GM19468 (cell line): ENCODE data around the gene URB2.
"Not testable (repeated sequence)": the region's sequence is repeated elsewhere in the genome, so short reads cannot be mapped to it uniquely, and the experiment has no call there.

Experiments
- ATAC-seq: cut with Tn5 transposase; IDR thresholded peaks from one replicate; pipeline ENCODE4 v1.9.1; 2021; ENCODE audit warnings: mild to moderate bottlenecking, moderate library complexity, moderate number of reproducible peaks; ENCODE audit not compliant: unreplicated experiment; ENCODE audit errors: extremely low read depth

Gene URB2

DNA sequence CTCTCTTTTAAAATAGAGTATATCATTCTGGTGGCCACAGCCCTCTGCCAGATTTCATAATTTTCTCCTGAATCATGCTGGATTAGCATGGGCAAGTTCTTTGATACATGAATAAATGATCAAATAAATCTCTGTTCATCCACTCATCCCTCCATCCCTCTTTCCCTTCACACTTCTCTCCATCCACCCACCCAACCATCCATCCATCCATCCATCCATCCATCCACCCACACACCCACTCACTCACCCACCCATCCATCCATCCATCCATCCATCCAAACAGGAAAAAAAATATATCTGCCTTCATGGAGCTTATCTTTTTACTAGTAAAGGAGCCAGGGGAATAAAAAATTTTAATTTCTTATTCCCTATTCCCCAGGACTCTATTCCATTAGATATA lies 49.3 kb downstream of the URB2 start:
- ATAC-seq: no peak

DNA sequence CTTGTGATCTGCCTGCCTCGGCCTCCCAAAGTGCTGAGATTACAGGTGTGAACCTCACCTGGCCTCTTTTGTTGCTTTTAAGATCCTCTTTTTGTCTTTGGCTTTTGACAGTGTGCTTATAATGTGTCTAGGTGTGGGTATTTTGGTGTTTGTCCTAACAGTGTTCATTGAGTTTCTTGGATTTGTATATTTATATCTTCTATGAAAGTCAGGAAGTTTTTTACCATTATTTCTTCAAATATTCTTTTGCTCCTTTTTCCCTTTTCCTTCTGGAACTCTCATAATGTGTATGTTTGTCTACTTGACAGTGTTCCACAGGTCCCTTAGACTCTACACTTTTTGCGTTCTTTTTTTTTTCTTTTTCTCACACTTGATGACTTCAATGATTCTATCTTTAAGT lies 59.1 kb downstream of the URB2 start:
- ATAC-seq: no peak

DNA sequence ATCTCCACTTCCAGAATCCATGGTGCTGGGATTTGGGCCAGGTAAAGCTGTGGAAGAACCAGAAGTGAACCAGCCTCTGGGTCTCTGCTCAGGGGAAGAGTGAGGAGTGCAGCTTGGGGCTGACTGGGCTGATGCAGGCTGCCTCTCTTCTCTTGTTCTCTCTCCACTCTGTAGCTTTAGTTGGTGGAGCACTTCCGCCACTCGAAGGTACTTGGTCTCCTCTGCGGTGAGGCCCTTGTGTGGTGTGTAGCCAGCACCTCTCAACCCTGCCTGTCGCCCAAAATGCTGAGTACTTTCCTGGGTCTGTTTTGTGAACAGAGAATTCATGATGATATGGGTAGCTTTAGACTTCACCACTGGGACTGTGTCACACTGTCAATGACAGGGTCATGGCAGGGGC lies 63.2 kb downstream of the URB2 start:
- ATAC-seq: no peak

DNA sequence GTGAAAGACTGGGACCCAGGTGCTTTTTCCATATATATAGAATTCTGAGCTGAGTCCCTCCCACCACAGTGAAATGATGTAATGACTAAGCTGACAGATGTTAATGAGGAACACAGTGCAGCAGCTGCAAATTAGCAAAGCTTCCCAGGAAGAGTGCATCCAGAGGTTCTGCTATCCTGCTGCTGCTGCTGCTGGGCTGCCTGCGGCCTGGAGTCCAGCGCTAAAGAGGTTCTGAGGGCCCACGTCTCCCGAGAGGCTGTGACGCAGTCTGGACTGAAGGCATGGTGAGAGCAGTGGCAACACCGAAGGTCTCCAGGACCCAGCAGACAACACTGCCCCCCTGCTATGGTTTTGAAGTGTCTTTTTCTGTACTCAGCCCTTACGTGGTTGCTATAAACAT lies 63.9 kb downstream of the URB2 start:
- no peak for ATAC-seq

DNA sequence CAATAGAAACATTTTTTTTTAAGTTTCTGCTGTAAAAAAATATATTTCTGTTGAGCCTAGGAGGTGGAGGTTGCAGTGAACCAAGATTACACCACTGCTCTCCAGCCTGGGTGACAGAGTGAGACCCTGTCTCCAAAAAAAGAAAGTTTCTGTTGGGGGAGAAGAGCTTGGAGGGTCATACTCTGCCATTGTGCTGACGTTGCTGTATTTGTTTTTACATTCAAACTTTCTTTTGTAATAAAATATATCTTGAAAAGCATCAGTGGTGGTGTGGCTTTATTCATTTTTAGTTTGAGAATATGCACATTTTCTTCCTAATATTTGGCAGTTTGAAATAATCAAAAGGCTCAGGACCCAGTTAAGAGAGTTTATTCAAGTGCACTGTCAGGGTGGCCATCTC lies 64.6 kb downstream of the URB2 start:
- ATAC-seq: no peak

DNA sequence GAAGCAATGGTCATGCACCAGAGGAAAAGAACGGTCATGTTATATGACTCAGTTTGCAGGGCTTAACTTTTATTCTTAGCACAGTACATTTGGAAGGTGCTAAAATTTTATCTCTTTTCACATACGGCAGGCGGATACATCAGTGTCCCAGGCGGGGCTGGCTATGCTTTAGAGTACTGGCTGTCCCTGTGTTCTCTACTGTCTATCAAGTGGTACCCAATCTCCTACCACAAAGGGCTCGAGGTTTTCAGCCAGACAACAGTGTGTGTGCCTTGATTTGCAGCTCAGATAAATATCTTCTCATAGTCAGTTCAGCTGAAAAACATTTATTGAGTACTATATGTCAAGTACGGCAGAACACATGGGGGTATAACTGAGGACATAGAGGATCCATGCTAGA lies 65.3 kb downstream of the URB2 start:
- no peak for ATAC-seq

DNA sequence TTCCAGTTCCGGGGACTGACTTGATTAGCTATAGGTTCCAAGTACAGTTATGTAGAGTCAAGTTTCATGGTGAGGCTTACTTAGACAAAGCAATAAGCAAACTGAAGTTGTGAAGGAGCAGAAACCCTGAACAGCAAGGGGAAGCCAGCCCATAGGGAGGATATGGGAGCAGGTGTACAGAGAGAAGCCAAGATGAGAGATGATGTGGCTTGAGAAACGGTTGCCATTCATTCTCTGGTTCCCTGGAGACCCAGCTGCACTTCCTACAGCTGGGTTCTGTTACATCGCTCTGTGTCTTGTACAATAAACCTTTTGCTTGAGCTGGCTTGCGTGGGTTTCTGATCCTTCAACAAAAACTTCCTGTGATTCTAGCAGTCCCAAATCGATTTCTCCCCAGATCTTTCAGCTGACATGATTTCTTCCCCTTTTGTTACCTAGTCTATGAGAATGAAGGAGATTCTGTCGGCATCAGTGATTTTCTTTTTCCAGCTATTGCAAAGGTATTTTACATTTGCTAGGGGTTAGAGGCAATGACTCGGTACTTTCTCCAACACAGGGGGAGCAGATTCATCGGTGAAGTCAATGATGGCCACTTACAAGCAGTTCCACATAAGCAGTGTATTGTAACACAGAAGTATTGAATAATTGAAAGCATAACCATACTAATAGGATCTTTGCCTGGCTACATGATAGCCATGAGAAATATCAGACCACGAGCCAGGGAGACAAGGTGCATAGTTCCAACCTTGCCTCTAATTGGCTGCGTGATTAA lies 67.3 kb downstream of the URB2 start:
- ATAC-seq: no peak

DNA sequence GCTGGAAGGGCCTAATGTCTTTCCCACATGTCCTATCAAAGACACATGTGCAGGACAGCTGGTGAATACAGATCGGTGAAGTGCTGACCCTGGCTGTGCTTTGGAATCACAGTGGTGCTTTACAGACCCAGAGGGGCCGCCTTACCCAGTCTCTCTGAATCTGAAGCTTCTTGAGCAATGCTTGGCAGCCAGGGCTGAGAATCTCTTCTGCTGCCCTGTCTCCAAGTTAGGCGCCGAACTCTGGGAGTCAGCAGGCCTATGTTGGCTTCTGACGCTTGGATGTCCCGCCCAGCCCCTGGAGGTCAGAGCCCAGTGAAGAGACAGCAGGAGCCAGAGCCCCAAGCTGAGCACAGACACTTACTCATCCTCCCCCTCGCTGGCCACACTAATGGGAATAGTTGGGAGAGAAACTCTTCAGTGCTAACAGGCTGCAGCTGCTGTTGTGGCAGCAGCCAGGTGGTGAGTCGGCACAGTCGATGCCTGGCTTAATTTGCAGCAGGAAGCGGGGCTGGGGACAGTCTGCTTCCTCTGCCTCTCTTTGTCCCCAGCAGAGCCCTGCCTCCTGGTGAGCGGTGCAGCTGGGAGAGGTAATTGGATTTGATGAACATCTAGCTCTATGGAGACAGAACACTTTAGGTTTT lies 68.1 kb downstream of the URB2 start:
- no peak for ATAC-seq

DNA sequence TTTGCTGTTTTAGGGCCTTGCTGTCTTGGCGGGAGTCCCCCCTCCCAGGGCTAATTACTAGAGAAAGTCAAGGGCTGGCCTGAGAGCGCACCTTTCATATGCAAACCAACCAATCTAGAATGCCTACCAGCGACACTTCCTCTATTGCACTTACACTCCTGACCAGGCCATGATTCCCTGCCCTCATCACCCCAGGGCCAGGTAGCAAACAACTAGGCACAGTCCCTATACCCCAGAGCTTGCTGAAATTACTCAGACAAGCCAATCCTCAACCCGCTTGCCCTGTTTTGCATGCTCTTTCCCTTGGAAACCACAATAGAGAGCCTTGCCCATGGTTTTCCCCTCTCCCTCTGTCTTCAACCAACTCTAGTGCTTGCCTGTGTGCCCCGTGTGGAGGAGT lies 70.3 kb downstream of the URB2 start:
- ATAC-seq: no peak

DNA sequence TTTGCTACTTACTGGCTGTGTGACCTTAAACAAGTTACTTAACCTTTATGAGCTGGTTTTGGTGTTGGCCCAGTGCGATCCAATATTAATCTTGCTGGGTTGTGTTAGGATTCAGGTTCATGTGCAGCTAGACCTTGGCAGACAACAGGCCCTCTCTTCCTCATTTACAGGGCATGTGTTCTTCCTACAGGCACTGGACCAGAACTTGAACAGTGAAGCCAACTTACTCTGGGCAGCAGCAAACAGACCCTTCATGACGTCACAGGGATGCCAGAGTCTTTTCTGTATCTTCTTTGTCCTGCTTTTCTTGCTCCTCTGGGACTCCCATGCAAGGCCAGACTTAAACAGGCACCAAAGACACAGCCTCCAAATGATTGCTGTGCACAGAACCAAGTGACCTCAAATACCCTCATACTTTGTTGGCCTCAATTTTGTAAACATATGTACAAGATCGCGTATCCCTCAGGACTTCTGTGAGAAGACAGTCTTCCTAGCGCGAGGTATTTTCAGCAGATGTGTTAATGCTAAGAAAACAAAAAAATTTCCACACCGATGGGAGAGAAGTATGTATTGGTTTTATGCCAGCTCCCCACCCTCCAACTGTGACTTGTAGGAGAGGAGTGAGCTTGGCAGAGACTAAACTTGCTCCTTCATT lies 73.7 kb downstream of the URB2 start:
- no peak for ATAC-seq

DNA sequence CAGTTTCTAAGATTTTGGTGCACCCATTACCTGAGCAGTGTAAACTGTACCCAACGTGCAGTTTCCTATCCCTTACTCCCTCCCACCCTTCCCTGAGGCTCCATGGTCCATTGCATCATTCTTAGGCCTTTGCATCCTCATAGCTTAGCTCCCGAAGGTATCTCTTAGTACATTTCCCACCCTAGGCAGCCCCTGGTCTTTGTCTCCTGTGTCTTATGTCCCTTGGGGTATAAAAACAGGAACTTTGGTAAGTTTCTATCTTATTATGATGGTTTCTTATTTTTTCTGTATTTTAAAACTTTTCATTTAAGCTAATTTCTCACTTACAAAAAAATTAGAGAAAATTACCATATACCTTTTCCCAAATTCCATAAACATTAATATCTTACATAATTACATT lies 78.1 kb downstream of the URB2 start:
- no peak for ATAC-seq

DNA sequence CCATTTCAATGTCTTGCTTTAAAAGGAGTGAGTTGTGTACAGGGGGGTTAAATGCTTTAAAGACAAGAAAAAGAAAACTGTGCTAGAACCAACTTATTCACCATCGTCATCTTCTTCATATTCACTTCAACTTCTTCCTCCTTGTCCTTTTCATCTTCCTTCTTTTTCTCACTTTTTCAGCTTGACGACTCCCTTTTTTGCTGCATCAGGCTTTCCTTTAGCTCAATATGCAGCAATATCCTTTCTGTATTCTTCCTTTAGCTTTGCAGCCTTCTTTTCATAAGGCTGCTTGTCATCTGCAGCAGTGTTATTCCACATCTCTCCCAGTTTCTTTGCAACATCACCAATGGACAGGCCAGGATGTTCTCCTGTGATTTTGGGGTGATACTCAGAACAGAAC lies 79.1 kb downstream of the URB2 start:
- not testable (repeated sequence) for ATAC-seq

DNA sequence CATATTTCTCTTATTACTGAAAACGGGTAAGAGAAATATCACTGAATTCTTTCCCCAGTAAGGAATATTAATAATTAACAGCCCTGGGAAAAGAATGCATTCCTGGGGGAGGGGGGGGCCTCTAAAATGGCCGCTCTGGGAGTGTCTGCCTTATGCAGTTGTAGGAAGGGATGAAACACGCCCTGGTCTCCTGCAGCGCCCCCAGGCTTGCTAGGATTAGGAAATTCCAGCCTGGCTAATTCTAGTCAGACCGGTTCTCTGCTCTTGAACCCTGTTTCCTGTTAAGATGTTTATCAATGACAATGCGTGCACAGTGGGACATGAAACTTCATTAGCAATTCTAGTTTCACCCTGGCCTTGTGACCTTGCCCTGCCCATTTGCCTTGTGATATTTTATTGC lies 81.1 kb downstream of the URB2 start:
- ATAC-seq: not testable (repeated sequence)

DNA sequence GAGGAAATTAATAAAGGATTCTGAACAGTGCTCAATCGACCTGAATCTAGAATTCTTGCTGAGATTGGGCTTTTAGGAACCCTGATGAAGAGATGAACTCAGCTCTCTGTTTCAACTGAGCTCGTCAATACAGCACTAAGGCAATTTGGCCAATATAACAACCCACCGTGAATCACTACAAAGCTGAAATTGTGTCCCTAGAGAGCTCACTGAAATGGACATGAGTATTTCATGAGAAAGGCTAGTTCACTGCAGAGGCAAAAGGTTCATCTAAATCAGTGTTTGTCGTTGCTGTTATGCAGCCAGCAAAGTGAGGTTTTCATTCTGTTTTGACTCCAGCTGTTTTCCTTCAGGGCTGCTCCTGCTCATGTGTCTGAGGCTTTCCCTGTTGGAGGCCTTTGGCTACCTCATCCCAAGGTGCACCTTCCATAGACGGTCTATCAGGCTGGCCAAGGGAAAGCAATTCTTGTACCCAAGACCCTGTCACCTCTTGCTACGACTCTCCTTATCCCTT lies 83.5 kb downstream of the URB2 start:
- ATAC-seq: no peak
